22Rv1 (cell line): ENCODE data around the gene RASL12.

ENCODE experiments used
- CTCF ChIP-seq: fragments of 450-650 bp; IDR thresholded peaks from 2 replicates; pipeline ENCODE4 v1.5.1; 2017; ENCODE audit warnings: mild to moderate bottlenecking
- ZFX ChIP-seq: fragments of 450-650 bp; IDR thresholded peaks from 2 replicates; pipeline ENCODE4 v1.6.1; 2017; ENCODE audit warnings: antibody characterized with exemption, borderline replicate concordance

DNA sequence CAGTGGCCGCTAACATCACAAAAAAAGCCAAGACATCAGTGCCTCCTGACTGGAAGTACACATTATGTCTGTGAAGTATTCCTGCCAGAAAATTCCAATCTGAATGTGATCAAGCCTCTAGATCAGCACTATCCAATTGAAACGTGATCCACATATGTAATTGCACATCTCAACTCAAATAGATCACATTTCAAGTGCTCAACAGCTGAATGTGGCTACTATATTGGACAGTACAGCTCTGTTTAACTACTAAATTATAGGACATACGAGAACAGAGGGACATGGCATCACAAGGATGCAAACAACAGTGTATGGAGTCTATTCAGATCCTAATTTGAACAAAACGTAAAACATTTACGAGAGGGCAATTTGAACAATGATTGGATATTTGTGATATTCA lies 47.8 kb upstream of the RASL12 start:
- no peak for TF ChIP-seq ZFX
- TF ChIP-seq CTCF = no peak
